A673 (cell line): ENCODE data around the gene CPNE8. TPM values are rescaled to one million over a fixed set of nuclear protein-coding genes. Genes with fewer than 3 reads are reported as not detected.
A peak's percentile ranks its signal among the peaks of the same experiment; 100 is the strongest.

Experiments
- BruUV-seq: library from RNA; stranded (reverse); fragments of 400-500 nt; replicated peaks from 2 replicates; lab custom pipeline; 2021; lab: Mats Ljungman, UMichigan
- CTCF ChIA-PET: fragments of 300-600 bp; sonication (Branson Sonifier 250); formaldehyde crosslinking; loops from one replicate; lab custom pipeline; 2022; ENCODE audit warnings: antibody characterized with exemption; lab: Charles Lee
- POLR2A ChIA-PET: fragments of 300-600 bp; sonication (Branson Sonifier 250); formaldehyde crosslinking; loops from one replicate; lab custom pipeline; 2022; ENCODE audit warnings: antibody characterized with exemption; ENCODE audit not compliant: low non-redundant PET; lab: Charles Lee
- DNase-seq: peaks from one replicate; pipeline ENCODE4 v3.0.0-alpha.2; 2015; ENCODE audit warnings: low spot score
- H3K27ac ChIP-seq: fragments of 200-600 bp; sonication (generic); 2 replicates; pipeline ENCODE4 v1.5.1; 2016; ENCODE audit warnings: mixed run types, low read depth, mild to moderate bottlenecking, mixed read lengths, antibody characterized with exemption, low read length; ENCODE audit not compliant: poor library complexity, severe bottlenecking
- H3K27me3 ChIP-seq: fragments of 200-600 bp; sonication (generic); replicated peaks from 2 replicates; pipeline ENCODE4 v1.6.1; 2017; ENCODE audit warnings: mixed run types, low read depth, mild to moderate bottlenecking, mixed read lengths, antibody characterized with exemption, low read length; ENCODE audit not compliant: insufficient read depth, poor library complexity
- H3K36me3 ChIP-seq: fragments of 200-600 bp; sonication (generic); 2 replicates; pipeline ENCODE4 v1.6.1; 2016; ENCODE audit warnings: mixed run types, mild to moderate bottlenecking, mixed read lengths, antibody characterized with exemption, low read length; ENCODE audit not compliant: insufficient read depth, poor library complexity, severe bottlenecking
- H3K4me1 ChIP-seq: fragments of 200-600 bp; sonication (generic); 2 replicates; pipeline ENCODE4 v1.6.1; 2017; ENCODE audit warnings: mixed run types, mild to moderate bottlenecking, mixed read lengths, antibody characterized with exemption, low read length; ENCODE audit not compliant: insufficient read depth, poor library complexity, severe bottlenecking
- H3K4me3 ChIP-seq: fragments of 200-600 bp; sonication (generic); 2 replicates; pipeline ENCODE4 v1.5.1; 2016; ENCODE audit warnings: low read depth, mixed run types, mild to moderate bottlenecking, mixed read lengths, low read length; ENCODE audit not compliant: poor library complexity, severe bottlenecking
- H3K9me3 ChIP-seq: fragments of 200-600 bp; sonication (generic); 2 replicates; pipeline ENCODE4 v1.6.1; 2016; ENCODE audit warnings: mixed run types, low read depth, mild to moderate bottlenecking, mixed read lengths, antibody characterized with exemption, low read length; ENCODE audit not compliant: poor library complexity, severe bottlenecking
- CTCF ChIP-seq: fragments of 300-800, 200-600 bp; sonication (generic); conservative IDR thresholded peaks from 2 replicates; pipeline ENCODE4 v1.5.1; 2017; ENCODE audit warnings: low read depth, mild to moderate bottlenecking, antibody characterized with exemption, low read length, moderate library complexity, mixed read lengths
- EZH2 ChIP-seq: fragments of 200-600 bp; sonication (generic); IDR thresholded peaks from 2 replicates; pipeline ENCODE4 v1.6.1; 2017; ENCODE audit warnings: borderline replicate concordance, low read depth, mild to moderate bottlenecking, mixed read lengths, antibody characterized with exemption, low read length; ENCODE audit not compliant: poor library complexity, severe bottlenecking
- intact Hi-C: fragments of 100-400 bp; cut with micrococcal nuclease; formaldehyde crosslinking; loops from one replicate; pipeline ENCODE4 v1.10.0; 2022; ENCODE audit not compliant: unreplicated experiment
- total RNA-seq: library from RNA; stranded (reverse); gene quantifications from 2 replicates; pipeline ENCODE4 v1.2.3, GENCODE V29; 2021

CPNE8 gene
- total RNA-seq, 1 experiment from 2014 or later, result 1.3 TPM

GRCh38 chr12:38664661-38665269, 240.6 kb downstream of the CPNE8 start:
- no peaks in the 10 kb centered on the region for H3K4me1 ChIP-seq
- no peaks in the 10 kb centered on the region for H3K27me3 ChIP-seq
- intact Hi-C loops, result loop anchor here (10.0 kb wide), 2 partner anchors 290 to 440 kb away; no protein-coding TSS in a partner anchor
- no peaks in the 10 kb centered on the region for H3K36me3 ChIP-seq
- H3K27ac ChIP-seq, result no peak overlapping the region
- POLR2A ChIA-PET, result no interaction called here
- peak; percentile 17 for DNase-seq
- CTCF ChIA-PET, result no interaction called here
- no TSS peak for BruUV-seq
- TF ChIP-seq EZH2 (no peak), CTCF (peak; percentile 56)
- H3K9me3 ChIP-seq, result no peaks in the 10 kb centered on the region
- no peak overlapping the region for H3K4me3 ChIP-seq

GRCh38 chr12:38662829-38663228, 242.6 kb downstream of the CPNE8 start:
- no peak for DNase-seq
- Histone ChIP-seq H3K36me3 (no peaks in the 10 kb centered on the region), H3K27ac (no peak overlapping the region), H3K9me3 (no peaks in the 10 kb centered on the region), H3K27me3 (no peaks in the 10 kb centered on the region), H3K4me1 (no peaks in the 10 kb centered on the region), H3K4me3 (no peak overlapping the region)
- TF ChIP-seq EZH2 (no peak), CTCF (no peak)
- intact Hi-C loops, result loop anchor here (10.0 kb wide), 2 partner anchors 288 to 442 kb away; no protein-coding TSS in a partner anchor
- CTCF ChIA-PET, result interaction anchor here (0.6 kb wide), 1 partner anchor 1838 kb away, joined by 3 read pairs; no protein-coding TSS in a partner anchor
- POLR2A ChIA-PET, result no interaction called here
- BruUV-seq, result no TSS peak

- POLR2A ChIA-PET, result no interaction called here
- BruUV-seq, result no TSS peak
- intact Hi-C loops, result loop anchor here (10.0 kb wide), 1 partner anchor 61 kb away; no protein-coding TSS in a partner anchor
- Histone ChIP-seq H3K36me3 (no peaks in the 10 kb centered on the region), H3K9me3 (no peaks in the 10 kb centered on the region), H3K4me1 (no peaks in the 10 kb centered on the region), H3K4me3 (no peak overlapping the region), H3K27ac (no peak overlapping the region), H3K27me3 (no peaks in the 10 kb centered on the region)
- no peak for TF ChIP-seq CTCF
- TF ChIP-seq EZH2, result no peak
- DNase-seq, result no peak
- CTCF ChIA-PET, result no interaction called here
These were observed 251.7 kb downstream of the CPNE8 start for GRCh38 chr12:38653650-38654049.
